HG03280 (cell line): ENCODE data around the gene GRIN3A.
"Not testable (repeated sequence)": the region's sequence is repeated elsewhere in the genome, so short reads cannot be mapped to it uniquely, and the experiment has no call there.

Source experiments
- ATAC-seq: cut with Tn5 transposase; IDR thresholded peaks from one replicate; pipeline ENCODE4 v1.9.1; 2021; ENCODE audit warnings: mild to moderate bottlenecking, moderate library complexity; ENCODE audit not compliant: unreplicated experiment

The GRIN3A gene

DNA sequence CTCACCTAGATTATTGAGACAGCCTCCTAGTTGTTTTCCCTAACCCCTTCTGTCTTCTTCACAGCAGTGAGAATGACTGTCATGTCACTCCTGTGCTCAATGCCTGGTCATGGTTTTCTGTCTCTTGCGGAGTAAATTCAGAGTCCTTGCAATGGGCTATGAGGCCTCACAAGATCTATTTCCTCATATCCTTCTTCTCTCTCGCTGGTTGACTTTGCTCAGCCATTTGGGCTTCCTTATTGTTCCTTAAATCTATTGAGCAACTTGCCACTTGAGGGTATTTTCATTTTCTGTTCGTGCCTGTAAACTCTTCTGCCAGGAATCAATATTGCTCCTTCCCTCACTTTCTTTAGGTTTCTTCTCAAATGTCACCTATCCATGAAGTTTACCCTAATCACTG is 152.7 kb downstream of the GRIN3A start:
- ATAC-seq = no peak

GRCh38 chr9:101582553-101582952 is 155.9 kb downstream of the GRIN3A start:
- ATAC-seq = no peak

GRCh38 chr9:101579711-101580545 is 158.5 kb downstream of the GRIN3A start:
- no peak for ATAC-seq

DNA sequence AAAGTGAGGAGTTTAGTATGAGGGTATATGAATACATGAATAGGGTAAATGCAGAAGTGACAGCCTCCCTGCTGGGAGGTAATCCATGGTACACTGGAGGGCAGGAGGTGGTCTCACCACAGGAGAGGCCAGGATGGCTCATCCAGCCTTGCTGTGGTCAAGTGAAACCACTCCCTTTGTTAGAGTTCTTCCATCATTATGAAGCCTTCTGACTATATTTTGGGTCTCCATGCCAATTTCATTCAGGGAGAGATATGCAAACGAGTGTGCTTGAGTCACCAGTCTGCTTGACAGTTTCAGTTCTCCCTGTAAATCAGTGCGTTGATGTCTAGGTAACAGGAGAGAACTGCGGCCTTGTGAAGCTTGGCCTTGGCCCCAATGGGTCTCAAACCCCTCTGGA is 160.1 kb downstream of the GRIN3A start:
- no peak for ATAC-seq

DNA sequence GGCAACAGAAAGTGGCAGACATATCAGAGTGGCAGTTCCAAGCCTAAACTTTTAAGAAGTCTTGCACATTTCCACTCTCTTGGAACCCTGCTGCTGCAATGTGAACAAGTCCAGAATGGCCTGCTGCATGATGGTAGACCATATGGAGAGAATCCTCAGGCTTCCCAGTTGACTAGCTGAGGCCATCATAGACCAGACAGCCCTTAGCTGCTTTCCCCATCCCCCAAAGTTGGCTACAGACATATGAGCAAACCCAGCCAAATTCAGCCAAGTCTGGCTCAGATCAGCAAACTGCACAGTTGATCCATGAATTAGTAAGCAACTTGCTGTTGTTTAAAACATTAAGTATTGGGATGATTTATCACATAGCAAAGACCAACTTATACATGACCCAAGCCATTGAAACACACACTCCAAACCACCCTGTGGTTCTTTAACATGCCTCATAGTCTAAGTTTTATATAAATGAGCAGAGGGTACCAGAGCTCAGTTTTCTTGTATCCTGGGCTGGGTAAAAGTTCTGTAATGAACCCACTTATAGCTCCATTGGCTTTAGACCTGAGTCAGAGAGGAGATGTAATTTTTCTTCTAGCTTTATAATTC is 163.6 kb downstream of the GRIN3A start:
- no peak for ATAC-seq

DNA sequence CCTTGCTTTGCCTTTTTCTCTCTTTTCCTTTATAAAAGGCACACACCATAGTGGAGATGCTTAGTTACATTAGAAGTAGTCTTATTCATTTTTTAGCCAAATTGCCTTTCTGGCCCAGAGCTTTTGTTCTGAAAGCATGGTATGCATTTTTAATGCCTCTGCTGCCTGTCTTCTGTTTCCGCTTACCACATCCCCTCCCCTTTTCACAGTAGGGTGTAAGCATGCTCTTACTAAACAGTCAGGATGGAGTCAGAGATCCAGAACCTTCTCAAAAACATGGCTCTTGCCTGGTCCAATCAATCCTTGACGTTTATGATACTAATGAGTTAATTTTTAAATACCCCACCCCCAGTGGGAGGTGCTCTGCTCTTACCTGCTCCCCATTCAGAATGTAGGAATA is 166.1 kb downstream of the GRIN3A start:
- no peak for ATAC-seq

- ATAC-seq = no peak
Observed at GRCh38 chr9:101571114-101571513, 167.3 kb downstream of the GRIN3A start.

- ATAC-seq = no peak
Observed at GRCh38 chr9:101569741-101570501, 168.5 kb downstream of the GRIN3A start.

DNA sequence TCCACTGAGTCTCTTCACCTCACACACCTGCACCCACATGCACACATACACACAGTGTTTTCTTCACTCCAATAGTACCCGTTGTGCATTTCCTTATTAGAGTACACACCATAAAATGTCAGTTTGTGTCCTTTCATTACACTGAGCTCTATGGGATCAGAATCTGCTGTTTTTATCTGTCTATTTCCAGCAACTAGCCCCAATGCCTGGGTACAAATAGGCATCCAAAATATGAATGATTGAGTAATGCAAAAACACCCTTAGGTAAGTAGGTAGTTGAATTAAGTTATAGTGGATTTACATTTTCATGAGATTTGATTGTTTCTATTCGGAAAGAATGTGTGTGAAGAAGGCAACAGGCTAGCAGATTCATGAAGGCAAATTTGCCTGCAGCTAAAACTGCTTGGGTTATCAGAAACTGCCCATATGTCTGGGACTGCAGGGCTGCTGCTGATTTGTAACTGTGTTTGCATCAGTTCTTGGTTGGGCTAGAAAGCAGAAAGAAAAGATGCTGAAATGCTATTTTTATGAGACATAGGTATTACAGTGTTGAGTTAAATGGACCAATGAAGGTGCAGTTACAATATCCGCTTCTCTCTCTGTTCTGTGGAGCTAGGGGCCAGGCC is 170.6 kb downstream of the GRIN3A start:
- no peak for ATAC-seq

- ATAC-seq = no peak
Observed at GRCh38 chr9:101566904-101567724, 171.3 kb downstream of the GRIN3A start.

GRCh38 chr9:101564252-101564651 is 174.2 kb downstream of the GRIN3A start:
- ATAC-seq = no peak

GRCh38 chr9:101562966-101563365 is 175.5 kb downstream of the GRIN3A start:
- ATAC-seq = no peak

GRCh38 chr9:101561740-101562139 is 176.7 kb downstream of the GRIN3A start:
- no peak for ATAC-seq

GRCh38 chr9:101549472-101550098 is 188.9 kb downstream of the GRIN3A start:
- not testable (repeated sequence) for ATAC-seq

DNA sequence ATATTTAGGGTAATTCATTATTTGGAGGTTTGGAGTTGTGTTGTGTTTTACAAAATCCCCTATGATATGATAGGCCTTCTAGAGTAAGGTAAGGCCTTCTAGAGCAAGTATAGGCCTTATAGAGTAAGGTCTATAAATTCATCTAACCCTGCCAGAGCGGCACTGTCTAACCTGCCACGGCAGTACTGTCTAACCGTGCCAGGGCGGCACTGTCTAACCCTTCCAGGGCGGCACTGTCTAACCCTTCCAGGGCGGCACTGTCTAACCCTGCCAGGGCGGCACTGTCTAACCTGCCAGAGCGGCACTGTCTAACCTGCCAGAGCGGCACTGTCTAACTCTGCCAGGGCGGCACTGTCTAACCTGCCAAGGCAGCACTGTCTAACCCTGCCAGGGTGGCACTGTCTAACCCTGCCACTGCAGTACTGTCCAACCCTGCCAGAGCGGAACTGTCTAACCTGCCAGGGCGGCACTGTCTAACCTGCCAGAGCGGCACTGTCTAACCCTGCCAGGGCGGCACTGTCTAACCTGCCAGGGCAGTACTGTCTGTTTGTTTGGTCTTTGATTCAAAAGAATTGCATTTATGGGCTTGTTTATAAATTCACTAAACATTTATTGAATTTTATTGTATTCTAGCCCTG is 195.2 kb downstream of the GRIN3A start:
- no peak for ATAC-seq

GRCh38 chr9:101540069-101540468 is 198.4 kb downstream of the GRIN3A start:
- ATAC-seq = no peak

GRCh38 chr9:101536938-101537337 is 201.5 kb downstream of the GRIN3A start:
- ATAC-seq = no peak

DNA sequence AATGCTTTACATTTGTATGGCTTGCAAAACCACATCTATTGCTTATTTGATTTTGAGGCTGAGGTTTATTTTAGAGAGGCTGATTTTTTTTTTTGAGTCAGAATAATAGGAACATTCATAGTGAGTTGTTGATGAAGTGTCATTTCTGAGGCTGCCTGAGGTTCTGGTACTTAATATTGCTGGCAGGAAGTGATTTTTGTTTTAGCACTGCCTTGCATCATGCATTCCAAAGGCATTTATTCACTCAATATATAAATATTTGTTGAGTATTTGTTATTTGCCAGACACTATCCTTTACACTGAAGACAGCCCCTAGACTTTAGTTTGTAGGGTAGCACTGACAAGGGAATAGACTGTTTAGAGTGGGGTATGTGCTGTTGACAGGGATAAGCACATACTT is 202.1 kb downstream of the GRIN3A start:
- ATAC-seq = no peak
